ENCODE data around the gene CRYGB.
"Not testable (repeated sequence)": the region's sequence is repeated elsewhere in the genome, so short reads cannot be mapped to it uniquely, and the experiment has no call there.

The CRYGB gene

GRCh38 chr2:208118918-208119317 lies 27.0 kb downstream of the CRYGB start:
- no peak overlapping the region for H3K4me3 ChIP-seq (ENCODE audit: low read depth, low read length)

GRCh38 chr2:208117390-208117789 lies 28.6 kb downstream of the CRYGB start:
- not testable (repeated sequence) for H3K4me3 ChIP-seq (ENCODE audit: low read depth, low read length)

GRCh38 chr2:208112969-208113368 lies 33.0 kb downstream of the CRYGB start:
- no peak overlapping the region for H3K4me3 ChIP-seq (ENCODE audit: low read depth, low read length)

GRCh38 chr2:208112273-208112745 lies 33.6 kb downstream of the CRYGB start:
- not testable (repeated sequence) for H3K4me3 ChIP-seq (ENCODE audit: low read depth, low read length)

GRCh38 chr2:208103616-208104015 lies 42.3 kb downstream of the CRYGB start:
- no peak overlapping the region for H3K4me3 ChIP-seq (ENCODE audit: low read depth, low read length)

- H3K4me3 ChIP-seq (ENCODE audit: low read depth, low read length), result no peak overlapping the region
Observed at GRCh38 chr2:208101716-208102631, 44.0 kb downstream of the CRYGB start.

GRCh38 chr2:208099682-208100470 lies 46.1 kb downstream of the CRYGB start:
- H3K4me3 ChIP-seq (ENCODE audit: low read depth, low read length), result no peak overlapping the region

- not testable (repeated sequence) for H3K4me3 ChIP-seq (ENCODE audit: low read depth, low read length)
Observed at GRCh38 chr2:208098701-208099100, 47.3 kb downstream of the CRYGB start.

GRCh38 chr2:208098267-208098666 lies 47.7 kb downstream of the CRYGB start:
- H3K4me3 ChIP-seq (ENCODE audit: low read depth, low read length), result no peak overlapping the region

GRCh38 chr2:208097801-208098200 lies 48.2 kb downstream of the CRYGB start:
- no peak overlapping the region for H3K4me3 ChIP-seq (ENCODE audit: low read depth, low read length)

GRCh38 chr2:208097313-208097712 lies 48.6 kb downstream of the CRYGB start:
- H3K4me3 ChIP-seq (ENCODE audit: low read depth, low read length), result no peak overlapping the region

- no peak overlapping the region for H3K4me3 ChIP-seq (ENCODE audit: low read depth, low read length)
Observed at GRCh38 chr2:208096080-208096479, 49.9 kb downstream of the CRYGB start.

- H3K4me3 ChIP-seq (ENCODE audit: low read depth, low read length), result no peak overlapping the region
Observed at GRCh38 chr2:208093128-208093527, 52.8 kb downstream of the CRYGB start.
